ENCODE results near the gene COTL1. TPM values are rescaled to one million over a fixed set of nuclear protein-coding genes. Genes with fewer than 3 reads are reported as not detected.

Gene COTL1
- total RNA-seq, 1 donor from 2014 or later, result 179 TPM

GRCh38 chr16:84641643-84642358 is 23.9 kb upstream of the COTL1 start:
- Mint-ChIP-seq H3K9me3 (peaks cover 3% of the 10 kb centered on the region), H3K27me3 (peaks cover 7% of the 10 kb centered on the region), H3K36me3 (no peaks in the 10 kb centered on the region), H3K4me1 (ENCODE audit: unreplicated experiment) (peaks cover 18% of the 10 kb centered on the region), H3K4me3 (no peak overlapping the region), H3K27ac (peak overlapping the region; percentile 36)
- DNase-seq (ENCODE audit: extremely low spot score, unreplicated experiment), result no peak
- TF ChIP-seq, protein P1, sequence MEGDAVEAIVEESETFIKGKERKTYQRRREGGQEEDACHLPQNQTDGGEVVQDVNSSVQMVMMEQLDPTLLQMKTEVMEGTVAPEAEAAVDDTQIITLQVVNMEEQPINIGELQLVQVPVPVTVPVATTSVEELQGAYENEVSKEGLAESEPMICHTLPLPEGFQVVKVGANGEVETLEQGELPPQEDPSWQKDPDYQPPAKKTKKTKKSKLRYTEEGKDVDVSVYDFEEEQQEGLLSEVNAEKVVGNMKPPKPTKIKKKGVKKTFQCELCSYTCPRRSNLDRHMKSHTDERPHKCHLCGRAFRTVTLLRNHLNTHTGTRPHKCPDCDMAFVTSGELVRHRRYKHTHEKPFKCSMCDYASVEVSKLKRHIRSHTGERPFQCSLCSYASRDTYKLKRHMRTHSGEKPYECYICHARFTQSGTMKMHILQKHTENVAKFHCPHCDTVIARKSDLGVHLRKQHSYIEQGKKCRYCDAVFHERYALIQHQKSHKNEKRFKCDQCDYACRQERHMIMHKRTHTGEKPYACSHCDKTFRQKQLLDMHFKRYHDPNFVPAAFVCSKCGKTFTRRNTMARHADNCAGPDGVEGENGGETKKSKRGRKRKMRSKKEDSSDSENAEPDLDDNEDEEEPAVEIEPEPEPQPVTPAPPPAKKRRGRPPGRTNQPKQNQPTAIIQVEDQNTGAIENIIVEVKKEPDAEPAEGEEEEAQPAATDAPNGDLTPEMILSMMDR (conservative IDR thresholded peaks at IDR 0.05), result no peak

- no peaks in the 10 kb centered on the region for H3K36me3 Mint-ChIP-seq
- peaks cover 18% of the 10 kb centered on the region for H3K4me1 Mint-ChIP-seq (ENCODE audit: unreplicated experiment)
Observed at GRCh38 chr16:84640145-84640544, 22.3 kb upstream of the COTL1 start.

GRCh38 chr16:84638231-84638806 is 20.4 kb upstream of the COTL1 start:
- Mint-ChIP-seq H3K27ac (no peak overlapping the region), H3K27me3 (peaks cover 3% of the 10 kb centered on the region), H3K4me3 (no peak overlapping the region), H3K36me3 (no peaks in the 10 kb centered on the region), H3K4me1 (ENCODE audit: unreplicated experiment) (peaks cover 27% of the 10 kb centered on the region), H3K9me3 (peaks cover 4% of the 10 kb centered on the region)
- DNase-seq (ENCODE audit: extremely low spot score, unreplicated experiment), result no peak
- TF ChIP-seq, protein P1 (conservative IDR thresholded peaks at IDR 0.05), result no peak

More at GRCh38 chr16:84640145-84640544, 22.3 kb upstream of the COTL1 start:
- DNase-seq (ENCODE audit: extremely low spot score, unreplicated experiment), result no peak
- H3K27ac Mint-ChIP-seq, result peak overlapping the region; percentile 37
- TF ChIP-seq, protein P1 (conservative IDR thresholded peaks at IDR 0.05), result no peak
- no peak overlapping the region for H3K4me3 Mint-ChIP-seq
- H3K9me3 Mint-ChIP-seq, result peaks cover 4% of the 10 kb centered on the region
- peaks cover 1% of the 10 kb centered on the region for H3K27me3 Mint-ChIP-seq

- Mint-ChIP-seq H3K27me3 (peaks cover 3% of the 10 kb centered on the region), H3K9me3 (peaks cover 4% of the 10 kb centered on the region), H3K27ac (no peak overlapping the region), H3K36me3 (no peaks in the 10 kb centered on the region), H3K4me1 (ENCODE audit: unreplicated experiment) (peaks cover 24% of the 10 kb centered on the region), H3K4me3 (no peak overlapping the region)
- DNase-seq (ENCODE audit: extremely low spot score, unreplicated experiment), result no peak
- TF ChIP-seq, protein P1 (conservative IDR thresholded peaks at IDR 0.05), result no peak
Observed at GRCh38 chr16:84637709-84638108, 19.8 kb upstream of the COTL1 start.

GRCh38 chr16:84635702-84636101 is 17.8 kb upstream of the COTL1 start:
- peaks cover 19% of the 10 kb centered on the region for H3K4me1 Mint-ChIP-seq (ENCODE audit: unreplicated experiment)
- H3K27me3 Mint-ChIP-seq, result peaks cover 3% of the 10 kb centered on the region
- TF ChIP-seq, protein P1 (conservative IDR thresholded peaks at IDR 0.05), result no peak
- no peak overlapping the region for H3K4me3 Mint-ChIP-seq
- peaks cover 4% of the 10 kb centered on the region for H3K9me3 Mint-ChIP-seq
- no peak overlapping the region for H3K27ac Mint-ChIP-seq
- no peaks in the 10 kb centered on the region for H3K36me3 Mint-ChIP-seq
- no peak for DNase-seq (ENCODE audit: extremely low spot score, unreplicated experiment)

Measured in type B pancreatic cell (in vitro differentiated cells).